ENCODE data around the gene ZFP28.

DNA sequence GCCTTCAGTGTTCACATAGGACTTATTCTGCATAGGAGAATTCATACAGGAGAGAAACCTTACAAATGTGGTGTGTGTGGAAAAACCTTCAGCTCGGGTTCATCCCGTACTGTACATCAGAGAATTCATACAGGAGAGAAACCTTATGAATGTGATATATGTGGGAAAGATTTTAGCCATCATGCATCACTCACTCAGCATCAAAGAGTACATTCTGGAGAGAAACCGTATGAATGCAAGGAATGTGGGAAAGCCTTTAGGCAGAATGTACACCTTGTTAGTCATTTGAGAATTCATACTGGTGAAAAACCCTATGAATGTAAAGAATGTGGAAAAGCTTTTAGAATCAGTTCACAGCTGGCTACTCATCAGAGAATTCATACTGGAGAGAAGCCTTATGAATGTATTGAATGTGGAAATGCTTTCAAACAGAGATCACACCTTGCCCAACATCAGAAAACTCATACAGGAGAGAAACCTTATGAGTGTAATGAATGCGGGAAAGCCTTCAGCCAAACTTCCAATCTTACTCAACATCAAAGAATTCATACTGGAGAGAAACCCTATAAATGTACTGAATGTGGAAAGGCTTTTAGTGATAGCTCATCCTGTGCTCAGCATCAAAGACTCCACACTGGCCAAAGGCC lies 13.4 kb upstream of the ZFP28 start:
- TF ChIP-seq, protein P1, sequence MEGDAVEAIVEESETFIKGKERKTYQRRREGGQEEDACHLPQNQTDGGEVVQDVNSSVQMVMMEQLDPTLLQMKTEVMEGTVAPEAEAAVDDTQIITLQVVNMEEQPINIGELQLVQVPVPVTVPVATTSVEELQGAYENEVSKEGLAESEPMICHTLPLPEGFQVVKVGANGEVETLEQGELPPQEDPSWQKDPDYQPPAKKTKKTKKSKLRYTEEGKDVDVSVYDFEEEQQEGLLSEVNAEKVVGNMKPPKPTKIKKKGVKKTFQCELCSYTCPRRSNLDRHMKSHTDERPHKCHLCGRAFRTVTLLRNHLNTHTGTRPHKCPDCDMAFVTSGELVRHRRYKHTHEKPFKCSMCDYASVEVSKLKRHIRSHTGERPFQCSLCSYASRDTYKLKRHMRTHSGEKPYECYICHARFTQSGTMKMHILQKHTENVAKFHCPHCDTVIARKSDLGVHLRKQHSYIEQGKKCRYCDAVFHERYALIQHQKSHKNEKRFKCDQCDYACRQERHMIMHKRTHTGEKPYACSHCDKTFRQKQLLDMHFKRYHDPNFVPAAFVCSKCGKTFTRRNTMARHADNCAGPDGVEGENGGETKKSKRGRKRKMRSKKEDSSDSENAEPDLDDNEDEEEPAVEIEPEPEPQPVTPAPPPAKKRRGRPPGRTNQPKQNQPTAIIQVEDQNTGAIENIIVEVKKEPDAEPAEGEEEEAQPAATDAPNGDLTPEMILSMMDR (IDR thresholded peaks at IDR 0.05) = no peak
- no peak for TF ChIP-seq POLR2A (IDR thresholded peaks at IDR 0.05)
